Measurements from ENCODE around the gene SMPX. TPM values are rescaled to one million over a fixed set of nuclear protein-coding genes. Genes with fewer than 3 reads are reported as not detected.

Gene SMPX
- total and polyA plus RNA-seq, 2 of the 4 experiments (the other 2 are of a cell fraction), result not detected

- H3K4me2 ChIP-seq (ENCODE audit: low read depth, low read length), result no peak overlapping the region
- dilution Hi-C loops (cut with HindIII; ENCODE audit: low sequenced_read_pairs, unreplicated experiment), result no loop called here
These were observed 91.2 kb downstream of the SMPX start for GRCh38 chrX:21666679-21667078.

More at GRCh38 chrX:21666679-21667078, 91.2 kb downstream of the SMPX start:
- Histone ChIP-seq H3K27ac (ENCODE audit: insufficient read depth, low read length) (no peak overlapping the region), H2AK9ac (replicated peaks; ENCODE audit: low read depth, low read length, poor library complexity) (no peak overlapping the region), H4K8ac (ENCODE audit: low read depth in 2 of 2, low read length in 2 of 2) (no peak overlapping the region), H2BK20ac (ENCODE audit: low read depth, low read length) (no peak overlapping the region), H3K14ac (replicated peaks; ENCODE audit: low read depth, low read length) (no peak overlapping the region), H4K20me1 (ENCODE audit: insufficient read depth, low read length) (no peaks in the 10 kb centered on the region), H3K9me3 (ENCODE audit: control insufficient read depth, insufficient read depth, low read length) (no peaks in the 10 kb centered on the region), H2BK5ac (ENCODE audit: low read depth, low read length, poor library complexity, severe bottlenecking) (no peak overlapping the region), H3K4me1 (ENCODE audit: control insufficient read depth, insufficient read depth, low read length) (no peaks in the 10 kb centered on the region), H3K27me3 (ENCODE audit: control insufficient read depth, insufficient read depth, low read length) (peaks cover 3% of the 10 kb centered on the region; the same call in 1 of the 2 replicates), H2AFZ (replicated peaks; ENCODE audit: low read length, poor library complexity) (no peak overlapping the region), H2BK15ac (ENCODE audit: low read depth, low read length) (no peak overlapping the region), H3K4me3 (ENCODE audit: insufficient read depth, low read depth, low read length) (no peak overlapping the region), H3K9me1 (ENCODE audit: insufficient read depth, low read length) (no peaks in the 10 kb centered on the region), H4K5ac (ENCODE audit: low read depth, low read length) (no peak overlapping the region), H4K91ac (ENCODE audit: insufficient read depth, low read depth, low read length) (no peak overlapping the region), H3K79me1 (ENCODE audit: low read depth in 1 of 2, low read length in 2 of 2) (no peaks in the 10 kb centered on the region), H3K9ac (ENCODE audit: low read depth, low read length) (no peak overlapping the region), H2AK5ac (ENCODE audit: low read depth, low read length) (no peak overlapping the region), H3K23ac (ENCODE audit: low read depth, low read length) (no peak overlapping the region), H2BK120ac (ENCODE audit: low read depth, low read length) (no peak overlapping the region), H3K4ac (ENCODE audit: low read depth, low read length) (no peak overlapping the region), H3K18ac (ENCODE audit: low read depth, low read length) (no peak overlapping the region), H3K56ac (ENCODE audit: extremely low read depth, insufficient read depth, low read length) (no peak overlapping the region), H3K36me3 (ENCODE audit: control insufficient read depth, insufficient read depth, low read length) (no peaks in the 10 kb centered on the region)
- BruUV-seq (replicated peaks), result no TSS peak
- ChIA-PET POLR2A (ENCODE audit: unreplicated experiment) (no interaction called here), CTCF (no interaction called here)
- TF ChIP-seq POLR2A (IDR thresholded peaks at IDR 0.05; ENCODE audit: low read depth, low read length) (no peak), CEBPB (IDR thresholded peaks at IDR 0.05; ENCODE audit: low read depth, low read length) (no peak), FOS (IDR thresholded peaks at IDR 0.05; ENCODE audit: low read depth, low read length) (no peak), USF2 (IDR thresholded peaks at IDR 0.05; ENCODE audit: low read depth, low read length) (no peak), SMC3 (IDR thresholded peaks at IDR 0.05; ENCODE audit: low read depth, low read length) (no peak), ELK1 (IDR thresholded peaks at IDR 0.05; ENCODE audit: borderline replicate concordance, low read depth, low read length) (no peak), RAD21 (IDR thresholded peaks at IDR 0.05; ENCODE audit: low read length) (no peak), CHD1 (IDR thresholded peaks at IDR 0.05; ENCODE audit: low read depth, low read length) (no peak), BHLHE40 (IDR thresholded peaks at IDR 0.05; ENCODE audit: low read depth, low read length) (no peak), CTCF (conservative IDR thresholded peaks at IDR 0.05; ENCODE audit: low read depth, low read length) (no peak), MAZ (IDR thresholded peaks at IDR 0.05; ENCODE audit: borderline replicate concordance, low read depth, low read length) (no peak), NFE2L2 (IDR thresholded peaks at IDR 0.05; ENCODE audit: low read depth, low read length) (no peak), RFX5 (IDR thresholded peaks at IDR 0.05; ENCODE audit: low read depth, low read length) (no peak), MXI1 (IDR thresholded peaks at IDR 0.05; ENCODE audit: borderline replicate concordance, low read depth, low read length) (no peak), MAFK (IDR thresholded peaks at IDR 0.05; ENCODE audit: low read depth, low read length) (no peak)
- intact Hi-C loops (cut with micrococcal nuclease) (no loop called here), in situ Hi-C loops (cut with MboI; ENCODE audit: low sequenced_read_pairs) (no loop called here)
- ATAC-seq (ENCODE audit: low read depth), result no peak
- no CpG with 5 or more reads among the region's 4 CpGs for WGBS, 2 experiments (ENCODE audit: extremely low coverage in 2 of 2, insufficient read length in 1 of 2)
- DNase-seq, result peak; percentile 22
